AG08395 (cell line): Measurements from ENCODE around the gene RAPGEF1.

Experiments used
- DNase-seq: peaks from one replicate; pipeline ENCODE4 v3.0.0; 2012; ENCODE audit warnings: mixed read lengths, low spot score

Gene RAPGEF1

DNA sequence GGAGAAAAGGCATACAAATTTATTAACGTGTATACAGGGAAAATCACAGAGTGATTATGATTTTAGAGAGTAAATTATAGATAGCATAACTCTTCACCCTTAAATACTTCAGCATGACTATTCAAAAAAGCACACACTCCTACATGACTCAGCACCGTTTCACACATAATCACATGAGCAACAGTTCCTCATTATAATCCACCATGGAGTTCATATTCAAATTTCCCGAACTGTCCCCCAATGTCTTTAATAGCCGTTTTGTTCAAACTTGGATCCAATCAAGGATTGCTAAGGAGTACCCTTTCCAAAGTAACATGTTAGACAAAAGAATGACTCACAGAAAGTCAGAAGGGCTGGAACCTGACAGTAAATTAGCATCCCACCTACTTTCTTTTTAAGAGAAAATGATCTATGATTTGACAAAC lies 32.1 kb downstream of the RAPGEF1 start:
- DNase-seq, result peak; percentile 73

DNA sequence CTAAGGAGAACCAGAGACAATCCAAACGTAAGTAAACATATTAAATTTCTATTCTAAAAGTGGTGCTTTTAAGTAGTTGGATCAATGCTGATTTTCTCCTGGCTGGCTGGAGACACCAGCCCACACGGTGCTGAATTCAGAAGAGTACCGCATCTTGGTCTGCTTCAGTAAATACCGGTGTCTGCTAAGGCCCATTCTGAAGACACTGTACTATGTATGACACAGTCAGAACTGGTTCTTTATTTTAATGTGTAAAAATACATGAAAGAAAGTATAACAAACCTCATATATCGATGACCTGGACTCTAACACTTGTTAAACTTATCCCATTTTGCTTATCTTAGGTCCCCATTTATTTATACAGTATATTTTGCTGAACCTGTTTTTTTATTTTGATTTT lies 32.8 kb downstream of the RAPGEF1 start:
- DNase-seq, result no peak

DNA sequence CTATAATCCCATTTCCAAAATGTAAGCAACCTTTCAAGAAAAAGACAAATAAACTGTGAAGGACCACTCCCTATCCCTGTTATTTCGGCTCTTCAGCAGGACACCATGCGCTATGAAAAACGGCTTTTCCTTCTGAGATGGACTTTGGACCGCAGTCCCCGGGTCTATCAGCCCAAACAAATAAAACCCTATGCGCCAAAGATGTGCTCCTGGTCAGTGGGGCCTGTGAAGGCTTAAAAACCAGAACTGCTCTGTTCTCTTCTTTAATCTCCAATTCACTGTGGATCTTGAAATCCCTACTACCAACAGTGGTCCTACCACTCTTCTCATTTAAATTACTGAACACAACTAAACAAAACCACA lies 33.3 kb downstream of the RAPGEF1 start:
- DNase-seq, result no peak

DNA sequence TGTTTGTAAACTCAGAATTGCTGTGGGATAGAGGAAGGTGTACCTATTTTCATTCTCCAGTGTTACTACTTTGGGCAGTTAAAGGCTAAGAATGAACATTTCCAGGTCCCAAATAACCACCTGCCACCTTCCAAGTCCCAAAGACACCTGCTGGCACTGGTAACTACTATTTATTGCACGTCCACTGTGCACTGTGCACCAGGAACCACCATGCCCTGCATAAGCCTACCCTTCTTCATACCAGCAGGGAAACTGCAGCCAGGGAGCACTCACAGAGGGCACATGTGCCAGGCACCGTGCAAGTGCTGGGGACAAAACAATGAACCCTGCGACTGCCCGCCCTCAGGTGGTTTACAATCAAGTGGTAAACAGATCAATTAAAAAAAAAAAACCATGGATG lies 34.9 kb downstream of the RAPGEF1 start:
- no peak for DNase-seq

DNA sequence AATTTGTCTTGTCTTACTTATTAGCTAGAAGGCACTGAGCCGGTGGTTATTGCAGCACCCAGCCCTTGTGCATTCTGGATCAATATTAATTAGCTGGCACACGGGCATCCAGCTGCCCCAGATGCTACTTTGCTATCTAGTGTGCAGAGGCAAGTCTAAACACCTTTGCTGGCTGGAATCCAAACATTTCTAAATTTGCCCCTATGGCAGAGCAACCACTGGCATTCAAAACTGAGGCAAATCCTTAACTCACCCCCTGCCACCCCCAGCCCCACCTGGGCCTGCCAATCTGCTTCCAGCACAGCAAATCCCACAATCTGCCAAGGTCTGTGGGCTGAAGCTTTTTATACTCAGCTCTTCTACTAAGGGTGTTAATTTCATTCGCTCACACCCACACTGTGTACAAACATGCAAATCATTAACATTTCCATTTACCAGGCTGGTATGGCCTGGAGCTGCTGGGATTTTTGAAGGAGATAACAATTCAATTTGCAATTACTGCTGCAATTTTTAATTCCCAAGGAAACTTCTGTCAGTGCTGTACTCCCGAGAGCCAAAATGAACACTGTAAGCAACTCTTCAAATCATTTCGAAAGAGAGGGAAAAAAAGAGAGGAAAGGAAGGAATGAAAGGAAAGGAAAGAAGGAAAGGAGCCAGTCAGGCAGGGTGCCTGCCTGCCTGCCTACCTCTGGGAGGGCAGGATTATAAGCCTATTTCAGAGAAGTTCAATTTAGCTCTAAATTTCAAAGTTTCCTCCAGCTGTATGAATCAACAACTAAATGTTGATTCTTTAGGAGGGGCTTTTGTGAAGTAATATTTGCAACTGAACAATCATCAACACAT lies 35.5 kb downstream of the RAPGEF1 start:
- no peak for DNase-seq

DNA sequence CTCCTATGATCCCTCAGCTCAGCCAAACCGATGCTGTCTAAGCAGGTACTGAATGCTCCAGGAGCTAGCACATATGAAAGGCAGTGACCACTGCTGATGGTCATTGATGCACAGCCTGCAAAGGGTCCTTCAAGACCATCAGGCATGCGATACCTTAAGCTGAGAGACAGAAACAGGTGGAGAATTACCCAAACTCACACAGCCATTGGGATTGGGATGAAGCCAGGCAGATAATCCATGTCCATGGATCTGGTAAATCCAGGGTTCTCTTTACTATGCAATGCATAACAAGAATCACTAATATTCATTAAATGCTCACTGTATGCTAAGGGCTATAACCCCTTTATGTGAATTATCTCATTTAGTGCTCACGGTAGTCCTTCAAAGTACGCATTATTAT lies 36.2 kb downstream of the RAPGEF1 start:
- DNase-seq, result no peak

DNA sequence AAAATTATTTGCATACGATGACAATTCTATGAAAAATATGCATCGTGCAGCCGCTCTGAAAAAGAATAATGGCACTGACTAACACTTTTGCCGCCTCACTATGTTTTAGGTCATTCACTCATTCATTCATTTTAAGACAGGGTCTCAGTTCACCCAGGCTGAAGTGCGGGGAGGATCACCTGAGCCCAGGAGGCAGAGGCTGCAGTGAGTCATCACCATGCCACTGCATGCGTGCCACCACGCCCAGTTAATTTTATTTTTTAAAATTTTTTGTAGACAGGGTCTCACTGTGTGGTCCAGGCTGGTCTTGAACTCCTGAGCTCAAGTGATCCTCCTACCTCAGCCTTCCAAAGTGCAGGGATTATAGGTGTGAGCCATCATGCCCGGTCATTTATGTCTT lies 37.0 kb downstream of the RAPGEF1 start:
- no peak for DNase-seq

DNA sequence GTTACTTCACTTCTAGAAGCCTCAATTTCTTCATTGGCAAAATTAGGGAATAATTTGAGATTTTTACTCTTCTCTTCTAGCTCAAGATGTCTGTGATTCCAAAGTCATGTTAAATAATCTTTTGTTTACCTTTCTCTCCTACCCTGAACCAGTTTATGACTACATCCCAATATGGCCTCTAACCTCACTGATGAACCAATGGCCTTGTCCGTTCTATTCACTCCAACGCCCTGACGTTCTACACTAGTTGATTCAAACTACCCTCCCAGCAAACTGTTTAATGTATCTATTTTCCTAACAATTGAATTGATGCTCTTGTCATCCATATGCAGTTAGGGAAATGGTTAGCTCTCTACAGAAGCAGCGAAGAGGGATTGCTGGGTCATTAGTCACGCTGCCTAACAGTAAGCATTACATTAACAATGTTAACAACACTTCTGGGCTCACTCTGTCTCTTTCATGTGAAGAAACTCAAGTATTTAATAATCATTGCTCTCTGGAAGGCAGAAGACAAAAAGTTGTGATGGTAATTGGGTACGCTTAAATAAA lies 38.0 kb downstream of the RAPGEF1 start:
- no peak for DNase-seq

DNA sequence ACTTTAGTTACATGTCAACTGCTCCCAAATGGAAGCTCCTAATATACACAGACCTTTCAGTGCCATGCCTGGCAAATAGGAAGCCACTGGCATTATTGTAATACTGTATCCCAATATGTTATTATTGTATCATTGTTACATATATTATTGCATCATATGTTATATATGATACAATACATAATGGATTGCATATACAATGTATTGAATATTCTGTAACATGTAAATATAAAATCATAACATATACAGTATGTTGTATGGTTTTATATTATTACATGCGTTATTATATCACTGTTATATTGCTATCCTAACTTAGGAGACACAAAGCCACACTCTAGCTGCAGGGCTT lies 38.5 kb downstream of the RAPGEF1 start:
- DNase-seq, result no peak

DNA sequence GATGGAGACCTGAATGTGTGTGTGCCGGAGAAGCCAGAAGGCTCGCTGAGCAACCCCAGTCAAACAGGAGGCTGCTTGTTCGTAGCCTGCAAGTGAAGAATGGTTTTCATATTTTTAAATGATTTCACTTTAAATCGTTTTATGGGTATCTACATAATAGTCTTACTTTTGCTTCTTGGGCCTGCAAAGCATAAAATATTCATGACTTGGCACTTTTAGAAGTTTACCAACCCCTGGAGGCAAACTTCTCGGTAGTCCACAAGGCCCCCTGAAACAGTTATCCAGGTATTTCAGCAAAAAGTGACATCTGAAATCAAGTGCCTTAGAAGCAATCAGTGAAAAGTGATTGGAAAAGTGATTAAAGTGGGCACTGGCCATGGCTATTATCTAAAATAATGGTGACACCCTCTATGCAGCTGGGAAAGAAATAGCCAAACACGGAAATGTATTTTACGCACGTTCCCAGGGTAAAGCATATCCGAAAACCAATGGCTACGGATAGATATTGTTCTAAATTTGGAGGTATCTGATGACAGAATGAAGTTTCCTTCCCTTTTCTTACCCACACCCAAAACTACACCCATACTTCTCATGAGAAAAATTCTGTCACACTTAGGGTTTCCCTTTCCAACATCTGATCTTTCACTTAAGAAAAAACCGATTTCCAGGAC lies 39.0 kb downstream of the RAPGEF1 start:
- DNase-seq, result no peak

DNA sequence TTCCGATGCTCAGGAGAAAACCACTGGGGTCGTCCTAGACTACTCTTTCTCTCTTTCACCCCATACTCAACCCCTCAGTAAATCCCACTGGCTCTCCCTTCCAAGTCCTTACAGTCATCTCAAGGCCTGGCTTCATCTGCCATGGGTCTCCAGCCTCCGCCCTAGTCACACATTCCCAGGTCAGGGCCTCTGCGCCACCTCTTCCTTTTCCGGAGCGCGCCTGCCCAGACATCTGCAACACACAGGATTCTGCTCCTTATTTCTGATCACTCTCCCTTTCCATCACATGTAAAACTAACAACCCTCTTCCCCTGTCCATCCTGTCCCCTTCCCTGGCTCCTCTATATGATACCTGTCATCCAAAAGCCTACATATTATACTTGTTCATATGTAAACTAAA lies 39.8 kb downstream of the RAPGEF1 start:
- DNase-seq, result no peak

DNA sequence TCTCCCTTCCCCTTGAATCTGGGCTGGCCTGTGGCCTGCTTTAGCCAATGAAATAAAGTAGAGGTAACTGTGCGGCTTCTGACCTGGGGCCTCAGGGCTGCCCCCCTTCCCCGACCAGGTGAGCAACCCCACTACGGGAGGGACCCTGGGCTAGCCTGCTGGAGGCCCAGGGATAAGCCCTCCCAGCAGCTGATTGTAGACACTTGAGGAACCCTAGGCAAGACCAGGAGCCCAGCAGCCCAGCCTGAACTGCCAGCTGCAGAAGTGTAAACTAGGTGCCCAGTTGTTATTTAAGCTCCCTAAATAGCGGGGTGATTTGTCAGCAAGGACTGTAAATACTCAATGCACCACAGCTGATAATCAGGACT lies 41.3 kb downstream of the RAPGEF1 start:
- no peak for DNase-seq

DNA sequence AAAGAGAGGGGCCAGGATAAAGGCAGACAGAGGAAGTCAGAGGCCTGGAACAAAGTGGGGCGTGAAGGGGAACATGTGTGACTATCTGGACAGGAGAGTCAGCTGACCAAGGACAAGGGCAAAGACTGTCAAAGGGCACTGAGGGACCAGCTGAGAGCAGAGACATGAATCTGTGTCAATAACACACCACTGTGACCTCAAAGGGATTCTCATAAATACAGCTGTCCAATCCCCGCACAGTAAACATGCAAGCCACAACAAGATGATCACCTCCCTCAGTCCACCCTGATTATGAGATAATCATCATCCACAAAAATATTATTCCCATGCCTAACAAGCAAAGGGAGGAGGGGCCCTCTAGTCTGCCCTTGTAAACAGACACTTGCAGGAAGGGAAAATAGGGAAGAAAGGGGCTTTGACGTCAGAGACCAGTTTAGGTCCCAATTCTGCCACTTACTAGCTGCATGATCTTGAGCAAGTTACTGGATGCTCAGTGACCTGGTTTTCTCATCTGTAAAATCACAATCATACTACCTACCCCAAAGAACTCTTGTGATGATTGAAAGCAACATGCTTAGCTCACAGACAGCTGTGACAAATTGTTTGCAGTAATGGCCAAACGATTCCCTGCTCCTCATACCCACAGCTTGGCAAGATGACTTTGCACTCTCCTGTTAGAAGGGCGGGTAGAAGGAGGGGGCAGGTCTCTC lies 41.8 kb downstream of the RAPGEF1 start:
- DNase-seq, result no peak

DNA sequence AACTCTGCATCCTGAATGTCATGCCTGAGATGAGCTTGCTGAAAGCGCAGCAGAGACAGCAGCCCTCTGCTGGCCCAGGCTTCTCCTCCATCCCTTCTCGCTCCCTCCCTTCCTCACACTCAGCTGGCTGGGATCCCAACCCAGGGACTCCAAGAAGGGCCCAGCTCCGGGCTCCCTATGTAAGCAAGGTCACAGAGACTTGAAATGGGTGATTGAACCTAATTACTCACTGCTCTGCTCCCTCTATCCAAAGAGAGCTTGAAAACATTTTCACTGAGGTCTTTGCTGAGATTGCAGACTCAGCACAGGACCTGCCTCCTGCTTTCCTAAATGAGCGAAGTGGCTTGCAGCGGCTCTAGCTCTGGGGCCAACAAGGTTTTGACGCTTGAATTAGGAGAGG lies 42.8 kb downstream of the RAPGEF1 start:
- DNase-seq, result no peak

DNA sequence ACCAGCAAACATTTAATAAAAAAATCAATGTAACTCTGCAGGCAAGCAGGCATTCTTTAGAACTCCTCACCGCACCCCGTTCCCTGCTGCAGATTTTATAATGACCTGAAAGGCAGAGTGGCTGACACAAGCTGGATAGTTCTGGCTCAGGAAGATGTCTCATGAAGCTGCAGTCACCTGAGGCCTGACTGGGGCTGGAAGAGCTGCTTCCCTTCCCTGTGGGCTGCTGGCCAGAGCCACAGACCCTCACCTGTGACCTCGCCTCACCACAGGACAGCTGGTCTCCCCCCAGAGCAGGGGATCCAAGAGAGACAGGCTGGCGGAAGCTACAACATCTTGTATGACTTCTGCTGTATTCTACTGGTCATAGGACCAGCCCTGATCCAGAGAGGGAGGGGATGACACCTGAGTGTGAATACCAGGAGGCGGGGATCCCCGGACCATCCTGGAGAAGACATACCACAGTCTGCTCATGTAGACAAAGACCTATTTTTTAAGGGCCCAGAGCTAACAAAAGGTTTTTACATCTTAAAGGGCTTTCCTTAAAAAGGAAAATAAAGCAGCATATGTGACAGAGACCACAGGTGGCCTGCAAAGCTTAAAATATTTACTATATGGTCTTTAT lies 43.9 kb downstream of the RAPGEF1 start:
- no peak for DNase-seq

DNA sequence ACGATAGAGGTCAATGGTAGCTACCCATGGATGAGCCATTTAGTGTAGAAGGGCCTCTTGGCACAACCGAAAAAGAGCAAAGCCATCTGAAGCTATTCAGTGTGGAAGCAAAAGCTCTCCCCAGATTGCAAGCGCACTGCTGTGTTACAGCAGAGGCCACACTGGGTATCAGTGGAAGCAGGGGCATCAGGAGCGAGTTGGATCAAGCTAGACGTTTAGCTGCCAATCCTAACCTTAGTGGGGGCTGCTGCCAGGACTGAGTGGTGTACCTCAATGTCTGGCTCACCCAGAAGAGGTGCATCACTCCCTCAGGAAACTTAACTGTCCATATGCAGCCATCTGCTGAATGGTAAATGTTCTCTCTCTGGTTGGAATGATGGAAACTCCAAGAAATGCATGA lies 44.5 kb downstream of the RAPGEF1 start:
- DNase-seq, result no peak

DNA sequence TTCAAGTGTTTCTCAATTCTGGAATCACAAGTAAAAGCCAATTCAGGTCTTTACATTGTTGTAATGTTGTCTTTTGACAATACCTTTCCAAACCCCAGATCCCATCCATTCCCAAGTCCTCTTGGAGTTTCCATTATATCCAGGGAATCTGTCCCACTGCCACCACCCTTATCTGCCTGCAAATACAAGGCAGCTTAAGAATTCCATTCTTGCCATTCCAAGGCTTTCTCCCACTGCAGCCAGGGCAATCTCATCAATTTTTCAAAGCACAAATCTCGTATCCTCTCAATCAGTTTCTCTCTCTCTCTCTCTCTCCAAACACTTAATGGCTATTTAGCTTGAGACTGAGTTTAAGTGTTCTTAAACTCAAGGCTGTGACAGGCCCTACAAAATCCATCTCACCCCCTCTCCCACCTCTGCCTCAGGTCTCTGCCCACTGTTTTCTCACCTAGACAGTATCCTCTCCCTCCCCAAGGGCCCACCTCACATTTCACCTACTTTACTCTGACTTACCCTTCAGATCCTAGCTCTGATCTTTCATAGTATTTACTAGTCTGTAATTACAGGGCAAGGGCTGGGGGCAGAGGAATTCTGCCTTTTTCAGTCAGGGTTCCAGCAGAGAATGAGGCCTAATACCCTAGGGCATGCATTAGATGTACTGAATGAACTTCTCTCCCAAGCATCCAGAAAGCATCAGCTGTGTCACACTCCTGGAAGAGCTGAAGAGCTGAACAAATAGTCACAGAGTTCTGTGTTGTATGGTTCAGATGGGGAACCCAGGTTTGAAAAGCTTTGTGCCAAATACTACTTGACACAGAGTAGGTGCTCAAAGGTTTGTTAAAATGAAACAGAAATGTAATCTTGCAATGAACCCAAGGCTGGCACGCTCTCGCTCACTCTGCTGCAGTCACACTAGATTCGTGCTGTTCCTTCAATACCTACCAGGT lies 46.0 kb downstream of the RAPGEF1 start:
- DNase-seq, result no peak

DNA sequence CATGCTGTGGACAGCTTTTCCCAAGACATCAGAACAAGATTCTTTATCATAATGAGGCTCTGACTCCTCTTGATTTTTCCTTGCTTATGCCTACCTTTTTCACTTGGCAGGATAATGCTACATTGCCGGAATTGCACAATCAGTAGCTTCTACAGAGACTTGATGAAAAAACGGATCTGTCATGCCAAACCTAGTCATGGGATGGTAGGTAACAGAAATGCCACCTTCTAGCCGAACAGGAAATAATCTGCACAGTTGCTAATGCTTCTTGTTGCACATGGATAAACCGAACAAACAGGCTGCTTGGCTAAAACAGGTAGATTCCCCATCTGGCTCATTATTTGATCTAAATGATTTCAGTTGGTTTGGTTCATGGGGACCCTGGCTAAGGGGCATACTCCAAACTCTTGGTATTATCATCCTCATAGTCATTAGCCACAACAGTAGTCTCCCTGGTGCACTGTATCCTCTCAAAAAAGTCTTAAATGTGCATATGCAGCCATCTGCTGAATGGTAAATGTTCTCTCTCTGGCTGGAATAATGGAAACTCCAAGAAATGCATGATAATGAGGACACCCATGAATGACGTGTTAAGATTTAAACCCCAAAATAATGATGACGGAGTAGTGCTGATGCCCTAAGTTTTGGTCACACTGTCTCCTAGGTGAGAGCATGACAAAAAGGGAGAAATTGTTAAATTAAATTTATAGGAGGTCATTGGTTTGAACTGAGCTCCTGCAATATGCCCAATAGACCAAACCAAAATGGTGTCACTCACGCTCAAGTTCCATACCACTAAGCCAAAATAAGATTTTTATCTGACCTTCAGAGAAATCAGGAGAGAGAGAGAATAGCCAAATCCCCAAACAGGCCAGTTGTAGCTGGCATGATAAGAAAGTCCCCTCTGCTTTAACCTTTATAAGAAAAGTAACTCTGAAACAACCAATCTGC lies 47.0 kb downstream of the RAPGEF1 start:
- DNase-seq, result no peak

DNA sequence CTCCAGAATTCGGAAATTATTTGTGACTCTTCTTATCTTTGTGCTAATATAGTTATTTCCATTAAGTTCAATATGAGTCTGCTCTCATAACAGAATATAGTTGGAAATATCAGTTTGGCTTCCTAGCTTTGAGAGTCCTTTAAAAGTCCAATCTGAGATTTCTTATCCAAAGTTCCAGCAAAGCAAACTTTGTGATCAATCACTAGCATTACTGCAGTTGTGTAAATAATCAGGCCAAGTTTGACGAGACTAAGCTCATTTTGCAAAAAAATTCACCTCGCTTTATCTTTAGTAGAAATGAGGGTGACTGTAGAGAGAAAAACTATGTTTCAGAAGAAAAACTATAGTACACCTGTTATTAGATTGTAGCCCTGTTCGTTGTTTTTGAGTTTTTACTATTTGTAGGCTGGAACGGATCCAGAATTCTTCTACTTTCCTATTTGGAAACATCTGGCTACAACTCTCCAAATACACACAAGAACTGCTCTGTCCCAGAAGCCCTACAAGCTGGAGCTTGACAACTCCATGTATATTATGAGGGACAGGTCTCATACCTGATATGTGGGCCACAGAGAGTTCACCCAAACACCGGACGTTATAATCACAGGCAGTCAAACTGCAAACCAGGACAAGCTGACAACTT lies 47.8 kb downstream of the RAPGEF1 start:
- DNase-seq, result no peak
